HG02938 (cell line): Measurements from ENCODE around the gene INAFM2.

Source experiments
- ATAC-seq: cut with Tn5 transposase; IDR thresholded peaks from one replicate; pipeline ENCODE4 v1.9.1; 2021; ENCODE audit warnings: mild to moderate bottlenecking, moderate library complexity; ENCODE audit not compliant: unreplicated experiment

The INAFM2 gene

GRCh38 chr15:40342416-40343320, 19.2 kb downstream of the INAFM2 start:
- no peak for ATAC-seq

GRCh38 chr15:40343512-40343911, 20.0 kb downstream of the INAFM2 start:
- no peak for ATAC-seq

- no peak for ATAC-seq
Measured at GRCh38 chr15:40344217-40344616, 20.7 kb downstream of the INAFM2 start.

- no peak for ATAC-seq
Measured at GRCh38 chr15:40344631-40345120, 21.2 kb downstream of the INAFM2 start.

- no peak for ATAC-seq
Measured at GRCh38 chr15:40345225-40345866, 21.9 kb downstream of the INAFM2 start.

GRCh38 chr15:40345867-40346578, 22.5 kb downstream of the INAFM2 start:
- no peak for ATAC-seq

- no peak for ATAC-seq
Measured at GRCh38 chr15:40346579-40347558, 23.4 kb downstream of the INAFM2 start.

- ATAC-seq, result no peak
Measured at GRCh38 chr15:40347559-40348473, 24.3 kb downstream of the INAFM2 start.

- ATAC-seq, result no peak
Measured at GRCh38 chr15:40348474-40348870, 25.0 kb downstream of the INAFM2 start.

GRCh38 chr15:40349163-40349562, 25.7 kb downstream of the INAFM2 start:
- ATAC-seq, result no peak

- no peak for ATAC-seq
Measured at GRCh38 chr15:40352281-40352901, 28.9 kb downstream of the INAFM2 start.

- no peak for ATAC-seq
Measured at GRCh38 chr15:40353697-40354096, 30.2 kb downstream of the INAFM2 start.

GRCh38 chr15:40354408-40355171, 31.1 kb downstream of the INAFM2 start:
- ATAC-seq, result no peak

- ATAC-seq, result no peak
Measured at GRCh38 chr15:40355976-40356585, 32.6 kb downstream of the INAFM2 start.

- ATAC-seq, result no peak
Measured at GRCh38 chr15:40357246-40357645, 33.8 kb downstream of the INAFM2 start.

GRCh38 chr15:40357723-40358470, 34.4 kb downstream of the INAFM2 start, which contains the start of gene DISP2:
TSS of gene DISP2 (plus strand) at chr15:40358219. CDS start at chr15:40358322, 103 bp downstream.
- ATAC-seq, result peak; percentile 61
